ENCODE results near the gene FANK1. TPM values are rescaled to one million over a fixed set of nuclear protein-coding genes. Genes with fewer than 3 reads are reported as not detected.

The FANK1 gene
- total RNA-seq: not detected

DNA sequence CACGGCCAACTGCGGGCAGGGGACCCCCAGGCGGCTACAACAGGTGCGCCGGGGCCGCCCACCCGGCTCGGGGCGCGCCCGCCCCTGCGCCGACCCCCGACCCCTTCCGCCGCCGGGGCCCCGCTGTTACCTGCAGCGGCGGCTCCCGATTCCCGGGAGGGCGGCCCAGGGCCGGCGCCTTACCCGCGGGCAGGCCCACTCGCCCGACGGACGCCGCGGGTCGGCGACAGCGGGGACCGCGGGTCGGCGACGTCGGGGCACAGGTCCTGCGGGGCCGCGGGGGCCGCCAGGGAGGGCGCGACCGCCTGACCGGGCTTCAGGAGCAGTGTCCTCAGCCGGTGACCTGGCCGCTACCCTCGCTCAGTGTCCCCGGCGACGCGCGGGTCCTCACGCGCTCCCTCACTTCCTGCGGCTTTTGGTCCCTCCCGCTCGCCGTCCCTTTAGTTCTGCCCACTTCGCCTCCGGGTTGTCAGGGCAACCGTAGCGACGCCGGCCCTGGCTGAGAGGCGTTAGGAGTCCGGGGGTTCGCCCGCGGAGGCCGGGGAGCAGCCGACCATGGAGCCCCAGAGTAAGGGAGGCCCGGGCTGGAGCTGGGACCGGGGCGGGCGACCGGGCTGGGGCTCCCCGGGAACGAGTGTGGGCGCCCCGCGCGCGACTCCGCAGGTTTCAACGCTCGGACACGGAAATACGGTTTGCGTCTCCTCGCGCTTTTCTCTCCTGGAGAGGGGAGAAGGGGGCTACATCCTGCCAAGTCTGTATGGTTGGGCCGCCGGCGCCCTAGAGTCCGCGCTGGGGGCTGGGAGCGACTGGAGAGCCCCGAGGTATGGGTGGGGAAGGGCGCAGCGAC, at the start of gene FANK1:
TSS of gene FANK1 (plus strand) at position 477 of the 847 bp plus-strand sequence. CDS start at position 556, 79 bp downstream.

GRCh38 chr10:125881192-125881591, 15.2 kb upstream of the FANK1 start, which contains the start of gene DHX32:
Gene DHX32 (minus strand): TSS chr10:125881292. CDS start chr10:125880824, 468 bp downstream.

Other genes starting within 250 kb of the FANK1 start
- gene TEX36, start 213.4 kb upstream of the FANK1 start, total RNA-seq: not detected
- gene EDRF1, start 176.9 kb upstream of the FANK1 start, total RNA-seq: 10 to 100 TPM; 35.4 to 35.8 TPM
- not detected for gene MMP21, start 120.7 kb upstream of the FANK1 start, total RNA-seq
- gene UROS, start 73.3 kb upstream of the FANK1 start, total RNA-seq: 10 to 100 TPM; 38.1 to 42.5 TPM
- gene BCCIP, start 73.0 kb upstream of the FANK1 start, total RNA-seq: 10 to 100 TPM; 45.5 to 48.0 TPM
- gene DHX32, start 15.3 kb upstream of the FANK1 start, total RNA-seq: 10 to 100 TPM; 15.2 to 16.6 TPM

Measured in activated naive CD4-positive, alpha-beta T cell treated with anti-CD3 and anti-CD28 coated beads, Interleukin-2, amount 10 ng/mL, durations not matched to agents 5 hours and 36 hours (primary cell).